Endodermal cell (in vitro differentiated cells): Measurements from ENCODE around the gene CBX7. TPM values are rescaled to one million over a fixed set of nuclear protein-coding genes. Genes with fewer than 3 reads are reported as not detected.

ENCODE experiments used
- DNase-seq: peaks from one replicate; pipeline ENCODE4 v3.0.0-alpha.2; 2017
- H3K27ac ChIP-seq: 2 replicates; pipeline ENCODE4 v1.5.1; 2013; ENCODE audit warnings: mild to moderate bottlenecking, low read depth, low read length, moderate library complexity
- H3K27me3 ChIP-seq: 2 replicates; pipeline ENCODE4 v1.6.1; 2013; ENCODE audit warnings: mild to moderate bottlenecking, low read length, moderate library complexity; ENCODE audit not compliant: insufficient read depth, control insufficient read depth, poor library complexity, severe bottlenecking
- H3K36me3 ChIP-seq: 2 replicates; pipeline ENCODE4 v1.7.0; 2013; ENCODE audit warnings: mild to moderate bottlenecking, low read length, moderate library complexity; ENCODE audit not compliant: control insufficient read depth, insufficient read depth
- H3K4me1 ChIP-seq: one replicate; pipeline ENCODE4 v1.7.0; 2013; ENCODE audit warnings: low read length; ENCODE audit not compliant: control insufficient read depth, insufficient read depth
- H3K4me3 ChIP-seq: 2 replicates; pipeline ENCODE4 v1.5.1; 2013; ENCODE audit warnings: mild to moderate bottlenecking, low read length, moderate library complexity
- H3K9ac ChIP-seq: 2 replicates; pipeline ENCODE4 v1.6.1; 2013; ENCODE audit warnings: mild to moderate bottlenecking, low read length, moderate library complexity; ENCODE audit not compliant: poor library complexity, severe bottlenecking; ENCODE audit errors: extremely low read depth
- H3K9me3 ChIP-seq: 2 replicates; pipeline ENCODE4 v1.6.1; 2013; ENCODE audit warnings: mild to moderate bottlenecking, low read length, moderate library complexity; ENCODE audit not compliant: control insufficient read depth
- H3K27ac Mint-ChIP-seq: 2 replicates; pipeline ENCODE4 v1.8.0; 2020; ENCODE audit warnings: mixed read lengths
- H3K27me3 Mint-ChIP-seq: 2 replicates; pipeline ENCODE4 v1.8.0; 2021; ENCODE audit warnings: mild to moderate bottlenecking, mixed read lengths; ENCODE audit not compliant: insufficient read depth
- H3K36me3 Mint-ChIP-seq: 2 replicates; pipeline ENCODE4 v1.8.0; 2020; ENCODE audit warnings: low read depth, mixed read lengths
- H3K4me1 Mint-ChIP-seq: 2 replicates; pipeline ENCODE4 v1.8.0; 2020; ENCODE audit warnings: mixed read lengths
- H3K4me3 Mint-ChIP-seq: 2 replicates; pipeline ENCODE4 v1.8.0; 2020; ENCODE audit warnings: mild to moderate bottlenecking, moderate library complexity, mixed read lengths
- H3K9me3 Mint-ChIP-seq: 2 replicates; pipeline ENCODE4 v1.8.0; 2020; ENCODE audit warnings: mild to moderate bottlenecking, mixed read lengths
- WGBS, 2 experiments: methylation state at CpG; one replicate each; pipeline versions ENCODE4 v1.1.5 to v1.1.7; 2013; ENCODE audit warnings: missing lambda C conversion rate in 2 of 2, mixed read lengths in 1 of 2; ENCODE audit not compliant: insufficient coverage in 1 of 2, insufficient read length in 1 of 2; 5-methylcytosine and 5-hydroxymethylcytosine counted together
- total RNA-seq, 2 donors: library from RNA; stranded (reverse); fragmentation: NEBNext Ultra II Directional in 1 of 2; extraction: Animal tissue kit (Norgen Biotek cat#: 25700) in 1 of 2; gene quantifications; 2 replicates in 1 of 2; 3 replicates in 1 of 2; pipeline ENCODE4 v1.2.1, GENCODE V29; 2021
- TF ChIP-seq, protein P1 (sequence below): fragments of 200-600 bp; sonication (generic); conservative IDR thresholded peaks from 2 replicates; pipeline ENCODE4 v1.5.0; 2021; ENCODE audit warnings: antibody characterized with exemption, mild to moderate bottlenecking

The CBX7 gene
- total RNA-seq, 2 donors from 2014 or later: 14.2 to 22.0 TPM

DNA sequence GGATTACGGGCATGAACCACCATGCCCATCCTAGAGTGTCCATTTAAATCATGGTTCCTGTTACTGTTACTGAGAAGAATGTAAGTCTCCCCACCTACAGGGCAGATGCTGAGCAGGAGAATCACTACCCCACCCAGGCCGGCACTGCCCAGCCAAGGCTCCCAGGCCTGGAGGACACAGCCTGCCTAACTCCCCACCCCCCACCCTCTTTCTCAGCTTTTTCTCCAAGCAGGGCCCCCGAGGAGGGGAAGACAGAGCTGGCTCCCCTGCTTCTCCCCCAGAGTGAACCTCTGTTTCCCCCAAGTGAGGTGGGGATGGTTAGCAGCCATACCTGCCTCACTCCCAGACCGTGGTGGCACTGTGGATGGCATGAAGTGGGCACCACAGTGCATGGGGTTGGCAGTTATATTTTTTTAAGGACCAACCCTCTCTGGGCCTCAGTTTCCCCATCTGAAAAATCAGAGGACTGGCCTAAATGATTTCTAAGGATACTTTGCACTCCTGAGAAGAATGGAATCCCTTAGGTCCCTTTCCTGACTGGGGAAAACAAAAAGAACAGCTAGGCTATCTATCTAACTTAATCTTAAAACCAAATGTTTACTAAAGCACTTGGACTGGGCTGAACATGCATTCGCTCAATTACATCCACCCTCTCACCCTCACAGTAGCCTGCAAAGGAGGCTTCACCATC lies 5.0 kb downstream of the CBX7 start:
- H3K27me3 ChIP-seq: no peaks in the 10 kb centered on the region
- Mint-ChIP-seq H3K4me1 (peaks cover 27% of the 10 kb centered on the region), H3K27me3 (no peaks in the 10 kb centered on the region), H3K4me3 (peak overlapping the region; percentile 36), H3K9me3 (no peaks in the 10 kb centered on the region), H3K27ac (peak overlapping the region; percentile 77), H3K36me3 (no peaks in the 10 kb centered on the region)
- no peak for DNase-seq
- H3K4me3 ChIP-seq: peak overlapping the region; percentile 10
- H3K9ac ChIP-seq: no peak overlapping the region
- H3K4me1 ChIP-seq: peaks cover 30% of the 10 kb centered on the region
- TF ChIP-seq, protein P1, sequence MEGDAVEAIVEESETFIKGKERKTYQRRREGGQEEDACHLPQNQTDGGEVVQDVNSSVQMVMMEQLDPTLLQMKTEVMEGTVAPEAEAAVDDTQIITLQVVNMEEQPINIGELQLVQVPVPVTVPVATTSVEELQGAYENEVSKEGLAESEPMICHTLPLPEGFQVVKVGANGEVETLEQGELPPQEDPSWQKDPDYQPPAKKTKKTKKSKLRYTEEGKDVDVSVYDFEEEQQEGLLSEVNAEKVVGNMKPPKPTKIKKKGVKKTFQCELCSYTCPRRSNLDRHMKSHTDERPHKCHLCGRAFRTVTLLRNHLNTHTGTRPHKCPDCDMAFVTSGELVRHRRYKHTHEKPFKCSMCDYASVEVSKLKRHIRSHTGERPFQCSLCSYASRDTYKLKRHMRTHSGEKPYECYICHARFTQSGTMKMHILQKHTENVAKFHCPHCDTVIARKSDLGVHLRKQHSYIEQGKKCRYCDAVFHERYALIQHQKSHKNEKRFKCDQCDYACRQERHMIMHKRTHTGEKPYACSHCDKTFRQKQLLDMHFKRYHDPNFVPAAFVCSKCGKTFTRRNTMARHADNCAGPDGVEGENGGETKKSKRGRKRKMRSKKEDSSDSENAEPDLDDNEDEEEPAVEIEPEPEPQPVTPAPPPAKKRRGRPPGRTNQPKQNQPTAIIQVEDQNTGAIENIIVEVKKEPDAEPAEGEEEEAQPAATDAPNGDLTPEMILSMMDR: no peak
- no peaks in the 10 kb centered on the region for H3K36me3 ChIP-seq
- H3K9me3 ChIP-seq: no peaks in the 10 kb centered on the region
- WGBS, 2 experiments: 82 to 86% methylated on average over 1 to 5 of the region's 5 CpGs
- H3K27ac ChIP-seq: no peak overlapping the region

DNA sequence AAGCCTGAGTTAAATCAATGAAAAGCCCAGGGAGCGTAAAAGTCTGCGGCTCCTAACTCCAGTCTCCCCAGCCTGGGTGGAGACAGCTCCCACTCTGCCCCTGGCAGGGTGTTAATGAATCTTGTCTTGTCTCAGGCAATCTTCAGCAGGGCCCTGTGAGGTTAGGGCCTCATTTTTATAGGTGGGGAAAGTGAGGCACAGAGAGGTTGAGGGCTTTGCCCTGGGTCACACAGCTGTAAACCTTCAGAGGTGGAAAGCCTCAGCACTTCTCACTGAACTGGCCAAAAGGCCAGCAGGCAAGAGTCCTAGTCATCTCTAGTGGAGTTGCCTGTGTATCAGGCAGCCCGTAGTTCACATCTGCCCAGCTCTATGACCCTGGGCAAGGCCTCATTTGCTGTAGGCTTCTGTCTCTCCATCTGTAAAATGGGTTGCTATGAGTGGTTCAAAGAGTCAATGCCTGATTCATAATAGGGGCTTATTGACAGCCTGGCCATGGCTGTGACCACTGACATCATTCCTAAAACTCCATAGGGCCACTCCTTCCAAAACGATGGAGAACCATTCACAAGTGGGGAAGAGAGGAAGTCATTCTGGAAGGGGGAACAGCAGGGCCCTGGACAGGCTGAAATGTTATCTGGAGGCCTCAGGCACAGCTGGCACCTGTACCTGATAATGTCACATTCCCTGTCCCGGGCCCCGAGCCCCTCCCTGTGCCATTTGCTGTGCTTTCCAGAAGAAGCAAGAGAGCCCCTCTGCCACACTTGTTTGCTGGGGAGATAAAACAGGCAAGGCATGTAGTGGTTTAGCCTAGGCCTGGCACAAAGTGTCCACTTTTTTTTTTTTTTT lies 6.0 kb downstream of the CBX7 start:
- Histone ChIP-seq H3K4me1 (peaks cover 30% of the 10 kb centered on the region), H3K27ac (no peak overlapping the region), H3K9ac (peak overlapping the region; percentile 51), H3K36me3 (no peaks in the 10 kb centered on the region), H3K4me3 (peak overlapping the region; percentile 76), H3K9me3 (no peaks in the 10 kb centered on the region), H3K27me3 (no peaks in the 10 kb centered on the region)
- Mint-ChIP-seq H3K27ac (peak overlapping the region; percentile 93), H3K4me3 (peak overlapping the region; percentile 65), H3K27me3 (no peaks in the 10 kb centered on the region), H3K9me3 (no peaks in the 10 kb centered on the region), H3K36me3 (no peaks in the 10 kb centered on the region), H3K4me1 (peaks cover 27% of the 10 kb centered on the region)
- TF ChIP-seq, protein P1: no peak
- peak; percentile 38 for DNase-seq
- 81 to 91% methylated on average over 3 to 6 of the region's 6 CpGs for WGBS, 2 experiments

GRCh38 chr22:39144101-39144767 lies 8.2 kb downstream of the CBX7 start:
- Histone ChIP-seq H3K9me3 (no peaks in the 10 kb centered on the region), H3K27me3 (no peaks in the 10 kb centered on the region), H3K9ac (no peak overlapping the region), H3K27ac (no peak overlapping the region), H3K4me1 (peaks cover 30% of the 10 kb centered on the region), H3K36me3 (no peaks in the 10 kb centered on the region), H3K4me3 (peak overlapping the region; percentile 92)
- Mint-ChIP-seq H3K4me1 (peaks cover 24% of the 10 kb centered on the region), H3K36me3 (no peaks in the 10 kb centered on the region), H3K27me3 (no peaks in the 10 kb centered on the region), H3K4me3 (peak overlapping the region; percentile 65), H3K9me3 (no peaks in the 10 kb centered on the region), H3K27ac (peak overlapping the region; percentile 21)
- peak; percentile 81 for DNase-seq
- TF ChIP-seq, protein P1: no peak
- WGBS, 2 experiments: 35 to 36% methylated on average over 13 to 22 of the region's 22 CpGs
